NCI-H460 (cell line): Measurements from ENCODE around the gene SLC6A4. TPM values are rescaled to one million over a fixed set of nuclear protein-coding genes. Genes with fewer than 3 reads are reported as not detected.
"Not testable (repeated sequence)": the region's sequence is repeated elsewhere in the genome, so short reads cannot be mapped to it uniquely, and the experiment has no call there.

Source experiments
- DNase-seq: peaks from one replicate; pipeline ENCODE4 v3.0.0-alpha.2; 2016; ENCODE audit warnings: low read depth; ENCODE audit errors: extremely low read depth
- total RNA-seq: library from RNA; depleted of rRNA; stranded (reverse); fragments of >200 nt; shearing (Covaris generic); gene quantifications from 2 replicates; pipeline ENCODE4 v1.2.3, GENCODE V29; 2014

SLC6A4 gene
- total RNA-seq, 1 experiment from 2014 or later = not detected

DNA sequence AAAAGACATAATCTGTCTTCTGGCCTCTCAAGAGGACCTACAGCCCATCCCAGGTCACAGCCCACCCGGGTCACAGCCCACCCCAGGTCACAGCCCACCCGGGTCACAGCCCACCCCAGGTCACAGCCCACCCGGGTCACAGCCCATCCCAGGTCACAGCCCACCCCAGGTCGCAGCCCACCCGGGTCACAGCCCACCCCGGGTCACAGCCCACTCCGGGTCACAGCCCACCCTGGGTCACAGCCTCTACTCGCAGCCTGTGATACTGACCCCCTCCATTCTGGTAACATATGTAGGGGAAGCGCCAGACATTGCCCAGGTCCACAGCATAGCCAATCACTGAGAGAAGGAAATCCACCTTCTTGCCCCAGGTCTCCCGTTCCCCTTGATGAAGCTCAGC lies 14.2 kb downstream of the SLC6A4 start:
- no peak for DNase-seq

DNA sequence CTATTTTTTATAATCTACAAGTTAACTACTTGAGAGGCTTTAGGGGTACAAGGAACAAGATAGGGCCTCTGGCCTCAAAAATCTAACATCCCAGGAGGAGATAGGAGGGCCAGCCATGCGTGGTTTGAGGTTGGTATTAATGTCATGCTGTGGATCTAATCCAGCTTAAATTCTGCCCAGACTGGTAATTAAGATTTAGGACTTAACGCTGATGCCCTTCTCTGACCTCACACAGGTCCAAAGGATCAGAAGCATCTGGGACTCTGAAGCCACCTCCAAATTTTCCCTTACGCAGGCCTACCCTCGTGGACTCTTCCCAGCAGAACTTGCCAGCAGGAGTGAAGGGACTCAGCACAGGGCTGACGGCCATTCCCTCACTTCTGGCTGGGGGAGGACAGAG lies 15.1 kb downstream of the SLC6A4 start:
- no peak for DNase-seq

DNA sequence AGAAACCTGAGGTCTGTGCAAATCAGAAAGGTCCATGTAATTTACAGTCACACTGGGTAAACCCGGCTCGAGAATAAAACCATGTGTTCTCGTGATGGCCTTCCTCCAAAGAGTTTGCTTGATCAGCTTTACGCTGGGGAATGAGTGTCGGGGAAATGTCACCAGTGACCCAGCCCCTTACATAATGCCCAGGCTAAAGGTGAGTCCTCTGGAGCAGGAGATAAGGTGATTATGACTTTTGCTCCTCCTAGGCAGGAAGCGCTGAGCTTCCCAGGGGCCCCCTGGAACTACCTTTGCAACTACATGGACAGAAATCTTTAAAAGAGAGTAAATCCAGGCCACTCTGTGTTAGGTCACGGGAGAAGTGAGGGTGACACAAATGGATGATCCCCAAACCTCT lies 15.7 kb downstream of the SLC6A4 start:
- DNase-seq = no peak

- no peak for DNase-seq
Observed at GRCh38 chr17:30219315-30219714, 16.2 kb downstream of the SLC6A4 start.

- DNase-seq = no peak
Observed at GRCh38 chr17:30218799-30219198, 16.7 kb downstream of the SLC6A4 start.

DNA sequence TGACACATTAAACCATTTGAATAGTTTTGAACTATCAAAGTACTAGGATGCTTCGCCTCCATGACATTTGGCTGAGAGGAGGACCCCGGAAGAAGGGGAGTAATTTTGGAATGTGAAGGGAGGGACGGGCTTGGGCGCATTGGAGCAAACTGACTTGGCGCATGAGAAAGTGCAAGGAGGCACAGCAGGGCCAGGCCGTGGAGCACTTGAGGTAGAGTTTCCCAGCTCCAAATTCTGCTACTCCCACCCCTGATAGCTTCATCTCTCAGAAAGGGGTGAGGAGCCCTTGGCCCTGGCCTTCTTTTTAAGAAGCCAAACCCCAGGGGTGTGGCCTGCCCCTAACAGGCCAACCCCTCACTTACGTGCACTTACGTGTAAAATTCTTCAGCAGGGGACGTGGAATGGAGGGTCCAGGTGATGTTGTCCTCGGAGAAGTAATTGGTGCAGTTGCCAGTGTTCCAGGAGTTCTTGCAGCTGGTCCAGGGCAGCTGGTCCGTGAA lies 17.7 kb downstream of the SLC6A4 start:
- DNase-seq = no peak

DNA sequence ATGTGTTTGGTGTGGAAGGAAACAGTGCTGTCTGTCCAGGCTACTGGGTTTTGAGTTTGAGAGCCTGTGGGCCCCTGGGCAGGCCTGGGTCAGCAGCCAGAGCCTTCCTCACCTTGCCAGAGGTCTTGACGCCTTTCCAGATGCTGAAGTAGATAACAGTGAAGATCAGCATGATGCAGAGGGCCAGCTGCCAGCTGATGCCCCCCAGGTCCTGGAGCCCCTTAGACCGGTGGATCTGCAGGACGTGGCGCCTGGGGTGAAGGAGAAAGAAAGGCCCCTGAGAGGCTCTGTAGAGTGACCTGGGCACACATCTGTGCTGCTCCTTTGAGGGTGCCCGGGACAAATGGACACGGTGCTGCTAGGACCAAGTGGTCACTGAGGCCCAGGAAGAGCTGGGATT lies 18.4 kb downstream of the SLC6A4 start:
- DNase-seq = no peak

DNA sequence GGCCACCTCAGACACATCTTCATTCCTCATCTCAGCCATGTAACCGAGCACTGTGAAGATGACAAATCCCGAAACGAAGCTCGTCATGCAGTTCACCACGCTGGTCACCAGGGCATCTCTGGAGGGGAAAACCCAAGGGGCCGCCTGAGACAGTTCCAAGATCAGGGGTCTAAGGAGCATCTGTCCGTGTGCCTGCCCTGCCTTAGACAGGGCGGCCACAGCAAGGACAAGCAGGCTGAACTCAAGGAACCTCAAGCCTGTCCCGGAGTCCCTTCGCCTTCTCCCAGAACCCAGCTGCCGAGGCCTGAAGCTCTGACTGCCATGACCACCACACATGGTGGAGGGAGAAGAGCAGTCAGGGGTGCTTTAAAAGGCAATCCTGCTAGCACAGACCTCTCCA lies 22.7 kb downstream of the SLC6A4 start:
- no peak for DNase-seq

GRCh38 chr17:30211371-30211770 lies 24.1 kb downstream of the SLC6A4 start:
- no peak for DNase-seq

DNA sequence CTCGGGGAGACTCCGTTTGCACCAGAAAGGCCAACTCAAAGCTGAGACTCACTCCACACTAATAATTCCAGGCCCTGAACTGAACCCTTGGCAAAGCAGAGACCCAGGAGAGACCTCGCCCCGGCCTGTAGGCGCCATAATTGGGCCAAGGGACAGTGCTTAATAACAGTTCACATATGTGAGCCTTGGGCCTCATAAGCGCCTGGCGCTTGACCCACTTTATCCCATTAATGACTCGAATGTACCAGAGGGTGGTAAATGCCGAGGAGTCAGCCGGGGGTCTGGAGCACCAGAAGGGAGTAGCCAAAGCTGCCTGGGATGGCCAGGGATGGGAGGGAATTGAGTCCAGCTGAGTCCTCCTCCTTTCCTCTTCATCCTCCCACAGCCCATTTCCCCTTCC lies 24.6 kb downstream of the SLC6A4 start:
- DNase-seq = no peak

DNA sequence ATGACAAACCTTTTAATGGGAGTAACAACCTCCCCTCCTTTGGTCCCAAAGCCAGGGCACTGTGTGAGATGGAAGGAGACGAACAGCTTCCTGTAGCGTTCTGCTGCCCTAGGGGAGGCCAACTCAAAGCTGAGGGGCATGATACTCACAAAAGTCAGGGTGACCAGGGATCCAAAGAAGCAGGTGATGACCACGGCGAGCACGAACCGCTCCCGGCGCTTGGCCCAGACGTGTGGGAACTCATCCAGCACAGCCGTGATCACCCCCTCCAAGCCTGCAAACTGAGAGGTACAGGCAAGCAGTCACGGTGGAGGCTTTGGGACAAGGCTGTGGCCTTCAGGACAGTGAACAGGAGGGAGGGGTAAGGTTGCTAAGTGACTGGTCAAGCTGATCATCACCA lies 25.1 kb downstream of the SLC6A4 start:
- no peak for DNase-seq

DNA sequence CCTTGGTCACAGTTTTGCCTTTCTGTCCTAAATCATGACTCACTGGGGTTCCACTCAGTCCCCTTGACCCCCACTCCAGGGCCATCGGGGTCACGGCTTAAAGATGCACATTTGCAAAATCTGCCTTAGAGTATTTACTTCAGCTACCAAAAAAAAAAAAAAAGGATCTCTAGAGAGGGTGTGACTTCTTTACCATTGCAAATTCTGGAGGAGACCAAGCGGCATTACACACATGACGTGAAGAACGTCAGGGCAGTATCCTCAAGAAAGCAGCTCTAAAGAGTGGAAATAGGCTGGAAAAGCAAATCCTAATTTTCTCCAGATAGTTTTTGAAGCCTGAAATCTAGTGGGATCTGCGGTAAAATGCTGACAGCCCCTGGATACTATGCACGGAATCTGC lies 25.6 kb downstream of the SLC6A4 start:
- no peak for DNase-seq

DNA sequence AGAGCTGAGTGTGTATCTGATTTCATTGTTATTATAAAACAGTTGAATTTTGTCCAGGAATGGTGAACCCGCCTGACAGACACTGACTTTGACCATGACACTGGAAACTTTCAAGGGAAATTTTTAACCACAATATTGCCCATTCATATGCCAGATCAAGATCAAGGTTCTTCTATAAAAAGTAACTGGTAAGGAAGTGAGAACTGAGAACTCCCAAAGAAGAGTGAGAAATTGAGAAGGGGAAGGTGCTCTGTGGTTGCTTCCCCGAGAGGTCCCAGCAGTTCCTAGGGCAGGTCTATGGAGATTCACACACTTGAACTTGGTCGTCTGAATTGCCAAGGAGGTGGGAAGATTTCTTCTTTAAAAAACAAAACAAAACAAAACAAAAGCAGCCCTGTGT lies 27.3 kb downstream of the SLC6A4 start:
- no peak for DNase-seq

DNA sequence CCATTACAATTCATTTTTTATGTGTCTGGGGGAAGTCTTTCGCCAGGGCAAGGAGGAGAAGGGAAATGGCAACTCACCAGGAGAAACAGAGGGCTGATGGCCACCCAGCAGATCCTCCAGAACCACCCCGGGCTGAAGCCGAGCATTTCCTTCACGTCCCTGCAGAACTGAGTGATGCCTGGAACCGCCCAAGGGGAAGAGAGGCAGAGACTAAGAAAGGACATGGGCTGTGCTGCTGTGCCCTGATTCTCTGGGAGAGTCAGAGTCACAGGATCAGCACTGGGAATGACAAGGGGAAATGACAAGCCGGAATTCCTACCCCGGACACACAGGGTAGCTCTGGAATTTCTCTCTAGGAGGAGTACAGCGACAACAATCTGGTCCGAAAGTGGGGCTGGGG lies 27.8 kb downstream of the SLC6A4 start:
- DNase-seq = no peak

- DNase-seq = no peak
Observed at GRCh38 chr17:30203471-30203981, 32.0 kb downstream of the SLC6A4 start.

- DNase-seq = not testable (repeated sequence)
Observed at GRCh38 chr17:30200656-30201055, 34.8 kb downstream of the SLC6A4 start.

- no peak for DNase-seq
Observed at GRCh38 chr17:30200106-30200505, 35.4 kb downstream of the SLC6A4 start.

DNA sequence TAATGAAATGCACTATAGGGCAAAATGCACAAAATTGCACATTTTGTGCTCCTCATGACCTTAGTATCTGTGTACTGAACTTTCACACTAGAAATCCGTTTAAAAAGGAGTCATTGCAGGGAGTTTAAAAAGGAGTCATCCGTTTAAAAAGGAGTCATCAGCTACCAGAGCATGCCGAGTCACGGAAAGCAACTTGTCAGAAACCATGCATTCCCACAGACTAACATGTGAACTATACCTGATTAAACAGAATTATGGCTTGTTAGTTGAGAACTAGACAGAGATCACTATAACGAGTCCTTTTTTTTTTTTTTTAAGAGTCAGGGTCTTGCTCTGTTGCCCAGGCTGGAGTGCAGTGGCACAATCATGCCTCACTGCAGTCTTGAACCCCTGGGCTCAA lies 35.9 kb downstream of the SLC6A4 start:
- no peak for DNase-seq

GRCh38 chr17:30197416-30197815 lies 38.1 kb downstream of the SLC6A4 start:
- DNase-seq = no peak

- DNase-seq = no peak
Observed at GRCh38 chr17:30196504-30196903, 39.0 kb downstream of the SLC6A4 start.

DNA sequence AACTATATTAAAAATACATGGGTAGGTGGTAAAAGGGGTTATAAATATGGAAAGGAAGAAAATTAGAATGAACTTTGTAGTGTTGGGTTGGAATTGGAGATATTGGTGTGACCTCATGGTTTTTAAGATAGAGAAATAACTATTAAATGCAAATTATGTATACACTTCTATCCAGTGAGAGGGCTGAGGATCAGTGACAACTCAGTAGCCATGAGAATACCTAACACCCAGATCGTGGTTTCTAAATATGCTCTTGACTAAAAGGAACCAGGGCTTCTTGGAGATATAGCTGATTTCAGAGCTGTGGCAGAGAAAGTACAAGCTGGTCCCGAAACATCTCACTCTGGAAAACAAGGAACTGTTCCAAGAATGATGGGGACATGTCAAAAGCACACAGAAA lies 44.4 kb downstream of the SLC6A4 start:
- DNase-seq = no peak

- DNase-seq = no peak
Observed at GRCh38 chr17:30188211-30188939, 47.1 kb downstream of the SLC6A4 start.

- DNase-seq = no peak
Observed at GRCh38 chr17:30187573-30187972, 47.9 kb downstream of the SLC6A4 start.
